Germinal center (tissue), 1 donor: ENCODE data around the gene LDAF1.
"Not testable (repeated sequence)": the region's sequence is repeated elsewhere in the genome, so short reads cannot be mapped to it uniquely, and the experiment has no call there.

Experiments used
- DNase-seq: peaks from one replicate; pipeline ENCODE4 v3.0.0; 2012; ENCODE audit warnings: mixed read lengths, low spot score

The LDAF1 gene

DNA sequence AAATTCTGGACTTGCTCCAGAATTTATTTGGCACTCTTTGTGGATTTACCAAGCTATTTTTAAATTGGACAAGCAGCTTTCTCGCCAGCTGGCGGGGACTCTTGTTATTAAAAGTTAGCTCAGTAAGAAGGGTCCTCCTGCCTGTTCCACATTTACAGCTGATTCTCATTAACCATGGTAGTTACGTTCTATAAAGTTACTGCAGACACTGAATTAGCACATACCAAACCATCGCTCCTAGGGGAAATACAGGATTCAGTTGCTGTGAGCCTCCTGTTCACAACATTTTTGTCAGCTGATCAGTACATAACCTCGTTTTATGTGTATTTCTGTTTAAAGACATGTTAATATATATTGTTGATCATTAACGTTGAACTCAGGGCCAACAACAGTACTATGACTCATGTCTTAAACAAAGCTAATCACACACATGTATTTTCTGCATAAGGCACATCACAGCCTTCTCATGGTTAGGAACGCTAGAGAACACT is 4.2 kb downstream of the LDAF1 start:
- no peak for DNase-seq

DNA sequence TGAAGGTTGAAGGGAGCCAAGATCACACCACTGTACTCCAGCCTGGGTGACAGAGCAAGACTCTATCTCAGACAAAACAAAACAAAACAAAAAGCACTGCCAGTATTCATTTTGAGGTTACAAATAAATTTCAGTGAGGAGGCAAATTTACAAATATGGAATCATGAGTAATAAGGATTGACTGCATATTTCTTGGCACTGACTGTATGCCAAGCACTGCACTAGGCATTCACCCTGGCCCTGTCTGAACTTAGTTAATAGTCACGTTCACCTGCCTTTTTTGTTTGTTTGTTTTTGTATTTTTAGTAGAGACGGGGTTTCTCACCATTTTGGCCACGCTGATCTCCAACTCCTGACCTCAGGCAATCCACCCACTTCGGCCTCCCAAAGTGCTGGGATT is 5.1 kb downstream of the LDAF1 start:
- no peak for DNase-seq

- DNase-seq = no peak
These were observed 6.2 kb downstream of the LDAF1 start for GRCh38 chr16:21164521-21165168.

- no peak for DNase-seq
These were observed 8.1 kb downstream of the LDAF1 start for GRCh38 chr16:21166561-21166961.

DNA sequence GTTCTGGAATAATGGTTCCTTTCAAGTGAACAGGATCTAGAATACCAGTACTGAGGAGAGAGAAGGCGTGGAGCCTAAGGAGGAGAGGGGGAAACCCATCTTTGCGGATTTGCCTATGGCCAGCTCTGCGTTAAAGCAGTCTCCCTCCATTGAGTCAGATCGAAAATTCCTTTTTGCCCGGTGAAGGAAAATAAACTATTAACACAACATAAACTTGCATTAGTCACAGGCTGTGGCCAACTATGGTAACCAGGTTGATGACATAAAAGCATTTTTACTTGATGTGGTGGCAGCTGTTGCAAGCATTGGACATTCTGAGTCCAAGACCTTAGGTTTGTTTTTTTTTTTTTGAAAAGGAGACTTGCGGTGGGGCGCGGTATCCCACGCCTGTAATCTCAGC is 8.9 kb downstream of the LDAF1 start:
- no peak for DNase-seq

- DNase-seq = no peak
These were observed 9.6 kb downstream of the LDAF1 start for GRCh38 chr16:21167929-21168602.

GRCh38 chr16:21169249-21169981 is 10.9 kb downstream of the LDAF1 start:
- DNase-seq = no peak

DNA sequence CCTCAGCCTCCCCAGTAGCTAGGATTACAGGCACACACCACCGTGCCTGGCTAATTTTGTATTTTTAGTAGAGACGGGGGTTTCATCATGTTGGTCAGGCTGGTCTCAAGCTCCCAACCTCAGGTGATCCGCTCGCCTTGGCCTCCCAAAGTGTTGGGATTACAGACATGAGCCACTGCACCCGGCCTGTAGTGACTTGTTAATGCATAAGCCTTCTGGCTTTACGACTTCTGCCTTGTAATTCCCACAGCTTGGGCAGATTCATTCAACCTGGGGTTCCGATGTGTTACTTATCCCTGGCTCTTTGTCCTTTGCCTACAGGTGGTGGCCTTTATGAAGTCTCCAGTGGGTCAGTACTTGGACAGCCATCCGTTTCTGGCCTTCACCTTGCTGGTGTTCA is 11.6 kb downstream of the LDAF1 start:
- not testable (repeated sequence) for DNase-seq

GRCh38 chr16:21172650-21173049 is 14.2 kb downstream of the LDAF1 start:
- DNase-seq = no peak

GRCh38 chr16:21175397-21175796 is 16.9 kb downstream of the LDAF1 start:
- DNase-seq = no peak

GRCh38 chr16:21179126-21179982 is 20.9 kb downstream of the LDAF1 start:
- no peak for DNase-seq

GRCh38 chr16:21179983-21180365 is 21.5 kb downstream of the LDAF1 start:
- DNase-seq = no peak

DNA sequence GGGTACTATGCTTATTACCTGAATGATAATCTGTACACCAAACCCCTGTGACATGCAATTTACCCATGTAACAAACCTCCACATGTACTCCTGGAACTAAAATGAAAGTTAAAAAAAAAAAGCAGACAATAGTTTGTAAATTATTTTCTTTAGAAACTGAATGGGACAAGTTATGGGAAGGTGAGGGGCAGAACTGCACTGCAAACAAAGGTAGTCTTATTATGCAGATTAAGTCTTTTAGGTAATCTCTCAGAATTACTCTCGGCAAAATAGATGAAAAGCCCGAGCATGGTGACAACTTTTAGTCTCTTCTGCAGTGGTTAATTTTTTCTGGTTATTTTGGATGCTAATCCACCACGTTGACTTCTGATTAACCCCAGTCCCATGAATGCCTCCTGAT is 25.5 kb downstream of the LDAF1 start:
- no peak for DNase-seq

DNA sequence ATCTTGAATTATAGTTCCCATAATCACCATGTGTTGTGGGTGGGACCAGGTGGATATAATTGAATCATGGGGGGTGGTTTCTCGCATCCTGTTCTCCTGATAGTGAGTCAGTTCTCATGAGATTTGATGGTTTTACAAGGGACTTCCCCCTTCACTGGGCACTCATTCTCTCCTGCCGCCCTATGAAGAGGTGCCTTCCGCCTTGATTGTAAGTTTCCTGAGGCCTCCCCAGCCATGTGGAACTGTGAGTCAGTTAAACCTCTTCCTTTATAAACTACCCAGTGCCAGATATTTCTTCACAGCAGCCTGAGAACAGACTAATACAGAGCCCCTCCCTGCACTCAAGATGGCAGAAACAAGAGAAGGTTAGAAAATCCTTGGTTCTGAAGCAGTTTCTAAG is 26.4 kb downstream of the LDAF1 start:
- DNase-seq = no peak

DNA sequence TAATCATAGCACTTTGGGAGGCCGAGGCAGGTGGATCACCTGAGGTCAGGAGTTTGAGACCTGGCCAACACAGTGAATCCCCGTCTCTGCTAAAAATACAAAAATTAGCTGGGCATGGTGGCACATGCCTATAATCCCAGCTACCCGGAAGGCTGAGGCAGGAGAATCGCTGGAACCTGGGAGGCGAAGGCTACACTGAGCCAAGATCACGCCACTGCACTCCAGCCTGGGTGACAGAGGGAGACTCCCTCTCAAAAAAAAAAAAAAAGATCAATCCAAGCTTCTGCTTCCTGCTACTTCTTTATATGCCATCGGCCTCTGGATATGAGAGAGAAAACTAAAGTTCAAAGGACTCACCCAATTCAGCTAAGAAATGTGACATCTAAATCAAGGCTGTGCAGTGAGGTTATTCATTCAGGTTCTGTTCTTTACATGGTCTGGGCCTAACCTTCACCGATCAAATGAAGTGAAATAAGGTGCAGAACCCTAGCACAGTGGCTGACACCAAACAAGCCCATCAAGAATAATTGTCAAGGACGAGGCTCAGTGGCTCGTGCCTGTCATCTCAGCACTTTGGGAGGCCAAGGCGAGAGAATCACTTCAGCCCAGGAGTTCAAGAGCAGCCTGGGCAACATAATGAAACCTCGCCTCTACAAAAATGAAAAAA is 27.3 kb downstream of the LDAF1 start:
- DNase-seq = no peak

DNA sequence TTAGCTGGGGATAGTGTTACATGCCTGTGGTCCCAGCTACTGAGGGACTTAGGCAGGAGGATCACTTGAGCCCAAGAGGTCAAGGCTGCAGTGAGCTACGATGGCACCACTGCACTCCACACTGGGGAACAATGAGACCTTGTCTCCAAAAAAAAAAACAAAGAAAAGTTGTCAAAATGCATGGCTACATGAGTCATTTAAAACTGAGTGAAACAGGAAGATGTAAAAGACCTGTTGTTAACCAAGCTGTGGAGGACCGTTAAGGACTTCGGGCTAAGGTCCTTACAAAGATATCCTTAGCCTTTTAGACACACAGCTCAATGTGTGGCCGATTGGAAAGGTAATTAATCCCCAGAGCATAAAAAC is 27.8 kb downstream of the LDAF1 start:
- no peak for DNase-seq

GRCh38 chr16:21189311-21189710 is 30.8 kb downstream of the LDAF1 start:
- DNase-seq = no peak

GRCh38 chr16:21190013-21190412 is 31.5 kb downstream of the LDAF1 start:
- no peak for DNase-seq

- DNase-seq = no peak
These were observed 32.1 kb downstream of the LDAF1 start for GRCh38 chr16:21190599-21190998.

- no peak for DNase-seq
These were observed 34.5 kb downstream of the LDAF1 start for GRCh38 chr16:21192991-21193390.

GRCh38 chr16:21194771-21195301 is 36.4 kb downstream of the LDAF1 start:
- DNase-seq = no peak
